Hematopoietic multipotent progenitor cell treated with erythropoietin and hydrocortisone succinate and interleukin-3 and kit ligand, for 8 days (in vitro differentiated cells): ENCODE results near the gene CIC.

Source experiments
- DNase-seq: peaks from one replicate; pipeline ENCODE4 v3.0.0-alpha.2; 2015

CIC gene

DNA sequence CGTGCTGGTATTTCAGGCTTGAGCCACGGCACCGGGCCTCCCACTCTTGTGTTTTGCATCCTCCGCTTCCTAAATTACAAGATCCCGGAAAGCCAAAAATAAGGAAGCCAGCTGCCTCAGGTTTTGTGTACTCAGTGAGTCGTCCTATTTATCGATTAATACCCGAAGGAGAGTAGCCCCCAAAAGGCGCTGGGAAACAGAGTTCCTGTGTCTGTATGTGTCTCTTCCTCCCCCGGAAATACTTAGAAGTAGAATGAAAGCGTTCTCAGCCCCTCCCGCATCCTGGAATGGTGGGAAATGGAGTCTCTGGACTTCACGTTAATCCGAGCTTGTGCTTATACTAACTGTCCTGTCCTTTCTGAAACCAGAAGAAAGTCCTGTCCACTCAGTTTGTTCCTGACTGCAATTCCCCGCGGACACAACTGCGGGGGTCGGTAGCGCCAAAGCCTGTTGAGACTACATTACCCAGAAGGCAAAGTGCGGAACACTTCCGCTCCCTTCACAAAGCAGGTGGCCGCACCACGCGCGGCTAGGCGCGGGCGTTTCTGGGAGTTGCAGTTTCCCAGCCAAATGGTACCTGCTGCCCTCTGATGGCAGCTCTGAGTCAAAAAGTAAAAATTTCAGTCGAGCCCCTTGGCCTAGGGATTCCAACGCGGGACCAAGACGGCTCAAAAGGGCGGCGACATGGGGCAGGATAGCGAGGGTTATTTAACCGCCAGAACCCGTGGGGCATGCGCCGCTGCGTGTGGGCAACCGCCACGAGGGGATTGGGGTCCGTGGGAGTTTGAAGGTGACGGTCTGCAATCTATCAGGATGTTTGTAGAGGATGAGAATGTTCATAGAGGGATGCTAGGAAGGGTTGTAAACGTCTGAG is 24.5 kb upstream of the CIC start:
- DNase-seq: peak; percentile 97

DNA sequence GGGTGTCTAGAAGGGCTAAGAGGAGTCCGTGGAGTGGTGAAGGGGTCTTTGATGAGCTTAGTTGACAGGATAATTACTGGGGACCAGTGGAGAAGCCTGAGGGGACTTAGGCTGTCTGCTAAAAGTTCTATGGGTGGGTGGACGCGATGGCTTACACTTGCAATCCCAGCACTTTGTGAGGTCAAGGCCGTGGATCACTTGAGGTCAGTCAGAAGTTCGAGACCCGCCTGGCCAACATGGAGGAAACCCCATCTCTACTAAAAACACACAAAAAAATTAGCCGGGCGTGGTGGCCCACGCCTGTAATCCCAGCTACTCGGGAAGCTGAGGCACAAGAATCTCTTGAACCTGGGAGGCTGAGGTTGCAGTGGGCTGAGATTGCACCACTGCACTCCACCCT is 23.8 kb upstream of the CIC start:
- no peak for DNase-seq

DNA sequence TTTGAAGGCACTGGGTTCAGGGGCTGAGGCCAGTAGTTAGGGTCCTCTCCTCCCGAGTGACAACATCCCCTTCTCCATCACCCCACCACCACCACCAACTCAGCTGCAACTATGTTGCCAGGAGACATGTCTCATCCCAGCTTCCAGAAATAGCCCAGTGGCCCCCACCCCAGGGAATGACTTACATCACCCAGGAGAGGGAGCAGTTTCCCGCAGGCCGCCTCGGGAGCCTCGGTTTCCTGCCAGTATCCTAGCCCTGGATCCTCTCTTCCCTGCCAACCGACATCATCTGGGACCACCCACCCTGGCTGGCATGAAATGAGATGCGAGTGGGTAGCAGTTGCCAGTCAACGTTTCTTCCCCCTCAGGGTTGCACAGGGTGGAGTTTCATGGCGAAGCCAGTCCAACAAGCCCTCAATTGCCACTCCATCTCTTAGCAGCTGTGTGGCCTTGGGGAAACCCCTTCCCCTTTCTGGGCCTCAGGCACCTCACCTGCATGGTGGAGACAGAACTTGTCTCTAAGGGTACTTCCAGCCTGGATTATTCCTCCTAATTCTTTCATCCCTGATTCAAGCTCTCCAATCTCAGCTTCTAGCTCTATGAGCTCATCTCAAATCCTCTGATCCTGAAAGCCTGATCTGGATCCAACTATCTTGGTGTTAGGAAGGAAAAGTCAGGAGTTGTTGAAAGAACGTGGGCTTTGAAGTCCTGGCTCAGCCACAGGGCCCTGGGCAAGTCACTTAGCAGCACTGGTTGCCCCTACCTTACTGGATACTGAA is 22.7 kb upstream of the CIC start:
- DNase-seq: no peak

DNA sequence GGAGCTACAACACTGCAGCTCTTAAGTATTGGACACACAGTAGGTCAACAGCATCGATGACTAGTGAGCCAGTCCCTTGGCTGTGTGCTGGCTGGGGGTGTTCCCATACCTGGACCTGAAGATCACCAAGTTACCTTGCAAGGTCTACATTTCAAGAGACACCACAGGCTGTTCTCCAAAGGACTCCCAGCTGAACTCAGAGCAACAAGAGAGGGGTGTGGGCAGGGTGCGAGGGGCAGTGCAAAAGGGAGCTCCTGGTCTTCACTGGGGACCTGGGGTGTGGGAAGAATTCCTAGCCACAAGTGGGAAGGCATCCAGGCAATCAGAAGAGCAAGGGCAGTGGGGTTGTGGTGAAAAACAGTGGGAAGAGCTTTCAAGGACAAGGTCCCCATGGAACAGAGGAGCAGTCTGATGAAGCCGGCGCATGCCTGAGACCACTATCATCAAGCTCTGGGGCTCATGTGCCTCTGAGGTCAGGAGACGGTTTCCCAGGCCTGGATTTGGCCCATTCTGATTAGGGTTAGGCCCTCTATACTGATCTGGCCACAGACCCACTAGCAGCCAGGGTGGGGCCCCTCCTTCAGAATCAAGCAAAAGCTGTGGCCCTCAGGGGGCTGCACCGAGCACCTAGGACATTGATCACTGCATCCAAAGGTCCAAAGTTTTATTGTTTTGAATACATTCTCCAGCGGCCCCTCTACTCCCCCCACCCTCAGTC is 22.0 kb upstream of the CIC start:
- peak; percentile 67 for DNase-seq

DNA sequence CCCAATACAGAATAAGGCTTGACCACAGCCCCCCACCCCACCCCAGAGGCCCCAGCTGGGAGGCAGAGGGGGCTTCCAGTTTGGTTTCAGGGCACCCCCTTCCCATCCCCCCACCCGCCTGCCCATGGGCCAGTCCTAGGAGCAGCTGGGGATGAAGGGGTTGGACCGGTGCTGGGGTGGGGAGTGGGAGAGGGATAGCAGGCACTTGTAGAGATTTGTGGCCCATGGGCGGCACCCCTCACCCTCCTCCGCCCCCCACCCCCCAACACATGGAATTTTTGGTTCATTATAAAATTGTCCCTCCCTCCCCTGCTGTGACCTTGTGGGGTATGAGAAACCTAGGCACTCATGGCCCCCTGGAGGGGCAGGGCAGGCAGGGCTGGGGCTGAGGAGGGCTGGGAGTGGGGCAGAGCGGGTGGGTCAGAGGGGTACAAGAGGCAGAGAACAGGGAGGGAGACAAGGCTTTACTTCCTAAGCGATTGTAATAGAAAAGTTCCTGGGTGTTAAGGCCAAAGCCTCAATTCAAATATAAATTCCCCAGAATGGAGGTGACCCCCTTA is 21.3 kb upstream of the CIC start:
- DNase-seq: no peak

DNA sequence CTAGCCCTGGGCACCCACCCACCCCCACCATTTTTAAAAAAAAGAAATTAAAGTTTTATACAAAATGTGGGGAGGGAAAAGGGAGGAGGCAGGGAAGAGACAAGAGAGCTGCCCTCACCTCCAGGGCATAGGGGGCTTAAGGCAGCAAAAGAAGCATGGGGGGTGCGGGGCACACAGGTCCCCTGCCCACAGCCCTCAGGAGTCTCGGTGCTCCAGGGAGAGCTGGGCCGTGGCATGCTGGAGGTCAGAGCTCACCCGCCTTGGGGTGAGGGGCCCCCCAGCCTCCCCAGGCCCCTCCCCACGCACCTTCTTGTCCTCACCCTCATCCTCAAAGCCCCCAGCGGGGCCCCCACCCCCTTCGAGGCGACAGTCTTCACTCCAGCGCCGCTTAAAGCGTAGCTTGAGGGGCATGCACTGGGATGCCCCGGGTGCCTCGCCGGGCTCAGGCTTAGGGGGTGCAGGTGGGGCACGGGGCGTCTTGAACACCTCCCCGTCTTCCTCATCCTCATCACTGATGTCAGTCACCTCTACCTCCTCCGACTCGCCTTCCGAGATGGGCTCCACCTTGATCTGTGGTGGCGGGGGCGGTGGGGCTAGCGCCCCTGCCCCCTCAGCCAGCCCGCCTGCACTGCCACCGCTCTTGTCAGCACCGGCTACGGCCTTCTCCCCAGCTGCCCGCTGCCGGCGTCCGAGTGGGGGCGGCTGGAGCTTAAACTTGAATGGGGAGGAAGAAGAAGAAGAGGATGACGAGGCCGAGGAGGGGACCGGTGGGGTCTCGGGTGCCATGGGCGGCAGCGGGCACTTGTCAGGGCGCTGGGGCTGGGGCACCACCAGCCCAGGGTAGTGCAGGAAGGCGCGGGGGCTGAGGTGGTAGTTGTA is 20.5 kb upstream of the CIC start:
- DNase-seq: no peak

DNA sequence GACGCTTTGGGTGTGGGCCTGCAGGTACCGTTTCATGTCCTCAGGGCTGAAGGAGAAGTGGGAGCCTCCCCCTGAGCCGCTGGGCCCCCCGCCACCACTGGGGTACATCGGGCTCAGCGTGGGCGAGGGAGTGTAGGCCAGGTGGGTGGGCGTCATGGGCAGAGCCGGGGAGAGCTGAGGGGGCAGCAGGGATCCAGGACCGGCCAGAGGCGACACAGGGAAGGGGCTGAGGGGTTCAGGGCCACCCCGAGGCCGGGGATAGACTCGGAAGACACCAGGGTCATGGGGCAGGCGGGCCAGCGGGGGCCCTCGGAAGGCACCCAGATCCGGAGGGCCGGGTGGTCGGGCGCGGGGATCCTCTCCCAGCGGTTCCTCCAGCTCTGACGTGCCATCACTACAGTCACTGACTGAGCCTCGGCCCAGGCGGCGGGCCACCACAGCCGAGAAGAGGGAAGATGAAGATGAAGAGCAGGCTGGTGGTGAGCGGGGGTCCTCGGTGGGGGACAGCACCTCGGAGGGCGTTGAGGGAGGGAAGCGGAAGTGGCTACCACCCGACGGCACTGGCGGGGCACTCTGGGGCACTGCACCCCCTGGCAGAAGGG is 19.8 kb upstream of the CIC start:
- DNase-seq: no peak

DNA sequence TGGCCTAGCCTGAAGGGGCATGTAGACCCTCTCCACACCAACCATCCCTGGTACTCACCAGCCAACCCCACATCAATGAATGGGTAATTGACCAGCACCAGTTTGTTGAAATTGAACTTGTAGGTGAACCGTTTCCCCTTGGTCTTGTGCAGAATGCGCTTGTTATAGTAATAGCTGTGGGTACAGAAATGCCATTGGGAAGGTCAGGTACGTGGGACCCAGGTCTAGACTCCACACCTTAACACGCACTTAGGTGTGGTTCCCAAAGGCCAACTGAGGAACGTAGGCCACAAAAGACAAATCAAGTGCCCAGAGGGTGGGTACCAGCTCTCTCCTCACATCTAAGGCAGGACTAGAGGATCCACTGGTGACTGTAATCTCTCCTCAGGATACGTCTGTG is 19.3 kb upstream of the CIC start:
- no peak for DNase-seq

DNA sequence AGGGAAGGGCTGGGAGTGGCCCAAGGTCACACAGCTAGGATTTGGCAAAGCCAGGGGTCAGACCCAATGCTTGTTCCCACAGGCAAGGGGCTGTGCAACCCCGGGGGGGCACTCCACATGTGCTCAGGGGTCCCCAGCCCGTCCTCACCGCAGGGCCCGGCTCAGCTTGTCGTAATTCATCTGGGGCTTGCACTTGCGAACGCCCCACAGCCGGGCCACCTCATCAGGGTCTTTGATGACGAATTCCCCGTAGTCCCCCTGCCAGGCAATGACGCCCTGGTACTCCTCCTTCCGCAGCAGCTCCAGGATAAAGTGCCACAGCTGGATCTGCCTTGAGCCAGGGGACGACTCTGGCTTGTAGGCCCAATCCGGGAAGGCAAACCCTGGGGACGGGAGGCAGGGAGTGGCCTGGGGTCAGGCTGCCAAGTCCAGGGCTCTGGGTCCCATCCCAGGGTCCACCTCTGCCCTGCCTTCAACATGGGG is 18.8 kb upstream of the CIC start:
- no peak for DNase-seq

DNA sequence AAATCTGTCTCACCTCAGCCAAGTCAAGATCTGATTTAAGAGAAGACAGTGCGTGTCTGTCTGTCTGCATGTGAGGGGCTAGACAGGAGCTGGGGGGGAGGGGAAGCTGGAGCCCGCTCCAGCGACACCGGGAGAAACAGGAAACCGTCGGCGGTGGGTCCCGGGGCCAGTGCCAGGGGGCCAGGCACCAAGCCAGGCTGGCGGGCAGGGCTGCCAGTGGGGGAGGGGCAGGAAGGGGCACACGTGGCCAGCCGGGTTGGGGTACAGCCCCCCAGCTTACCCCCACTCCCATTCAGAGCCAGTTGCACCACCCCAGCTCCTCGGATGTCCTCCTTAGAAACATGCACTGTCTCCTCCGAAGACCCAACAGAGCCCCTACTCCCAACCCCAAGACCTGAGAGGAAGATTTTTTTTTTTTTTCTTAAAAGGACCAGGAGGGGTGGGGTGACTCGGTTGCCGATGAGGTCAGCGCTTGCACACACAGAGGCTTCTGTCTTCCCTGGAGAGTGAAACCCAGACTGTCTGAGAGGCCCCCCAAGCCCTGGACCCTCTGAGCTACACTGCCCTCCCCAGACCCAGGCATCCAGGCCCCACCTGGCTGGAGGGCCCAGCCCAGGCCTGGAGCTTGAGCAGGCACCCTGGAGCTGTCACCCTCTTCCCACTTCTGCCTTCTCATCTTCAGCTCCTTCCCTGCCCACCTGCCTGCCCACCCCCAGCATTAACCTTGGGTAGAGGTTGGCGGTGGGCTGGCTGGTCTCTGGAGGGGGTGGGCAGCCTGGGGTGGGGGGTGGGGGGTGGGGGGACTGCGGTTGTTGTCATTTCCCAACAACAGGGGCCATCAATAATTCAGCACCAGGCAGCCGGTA is 18.2 kb upstream of the CIC start:
- peak; percentile 39 for DNase-seq

DNA sequence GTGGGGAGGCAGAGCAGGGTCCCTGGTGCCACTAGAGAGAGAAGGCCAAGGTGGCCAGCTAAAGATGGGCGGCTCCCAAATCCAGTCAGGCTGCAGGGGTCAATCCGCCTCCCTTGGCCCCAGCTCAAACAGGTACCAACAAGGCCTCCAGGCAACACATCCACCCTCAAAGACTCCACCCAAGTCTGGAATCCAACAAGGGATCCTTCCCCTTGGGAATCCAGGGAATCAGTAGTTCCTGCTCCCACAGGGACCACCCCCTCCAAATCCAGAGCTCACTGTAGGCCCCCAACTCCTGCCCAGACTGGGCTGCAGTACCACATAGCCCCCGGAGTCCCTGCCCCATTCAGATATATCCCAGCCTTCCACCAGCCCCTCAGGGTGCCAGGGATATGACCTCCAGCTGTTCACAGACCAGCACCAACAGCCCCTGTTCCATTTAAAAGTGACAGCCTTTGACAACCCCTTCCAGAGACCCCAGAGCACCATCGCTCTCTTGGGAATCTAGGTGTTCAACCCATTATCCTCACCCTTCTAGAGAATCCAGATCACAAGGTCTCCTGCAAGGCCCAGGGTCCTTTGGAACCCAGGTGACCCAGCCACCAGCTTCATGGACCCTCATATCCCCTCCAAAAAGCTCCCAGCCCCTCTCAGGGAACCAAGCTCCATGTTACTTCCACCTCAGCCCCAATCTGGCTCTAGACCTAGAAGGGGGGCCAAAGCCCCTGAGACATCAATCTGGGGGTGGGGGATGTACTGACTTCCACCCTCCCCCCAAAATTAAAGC is 17.3 kb upstream of the CIC start:
- no peak for DNase-seq

DNA sequence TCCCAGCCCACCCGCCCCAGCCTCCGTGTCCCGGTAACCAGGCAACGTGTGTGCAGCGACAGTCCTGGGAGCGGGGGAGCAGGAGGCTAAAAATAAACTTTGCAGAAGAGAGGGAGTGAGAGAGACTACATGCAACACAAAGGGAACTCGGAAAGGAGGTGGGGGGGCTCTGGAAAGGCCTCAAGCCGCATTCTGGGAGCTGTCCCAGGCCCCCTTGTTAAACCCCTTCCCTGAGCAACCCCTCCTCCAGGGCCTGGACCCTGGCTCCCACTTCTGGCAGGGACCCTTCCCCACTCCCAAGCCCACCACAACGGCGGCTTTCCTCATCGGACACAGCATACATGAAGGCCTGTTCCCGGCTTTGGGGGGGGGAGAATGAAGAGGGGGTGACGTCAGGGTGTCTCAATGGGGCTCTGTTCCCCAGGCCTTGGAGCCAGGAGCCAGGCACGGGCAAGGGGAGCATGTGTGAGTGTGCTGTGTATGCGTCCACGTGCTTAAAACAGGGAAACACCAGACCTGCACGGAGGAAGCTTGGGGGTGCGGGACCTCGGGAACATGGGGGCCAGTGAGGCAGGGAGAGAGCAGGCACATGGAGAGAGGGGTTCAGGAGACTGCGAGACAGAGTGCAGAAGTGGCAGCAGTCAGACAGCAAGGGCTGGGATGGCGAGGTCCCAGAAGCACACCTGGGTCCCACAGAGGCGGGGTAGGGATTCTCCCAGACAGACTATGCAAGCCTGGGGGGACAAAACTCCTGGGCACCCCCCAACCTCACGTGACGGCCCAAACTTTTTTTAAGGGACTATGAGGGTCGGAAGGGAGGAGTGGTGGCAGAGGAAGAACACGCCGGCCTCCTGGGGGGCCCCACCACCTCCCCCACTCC is 16.4 kb upstream of the CIC start:
- peak; percentile 43 for DNase-seq

DNA sequence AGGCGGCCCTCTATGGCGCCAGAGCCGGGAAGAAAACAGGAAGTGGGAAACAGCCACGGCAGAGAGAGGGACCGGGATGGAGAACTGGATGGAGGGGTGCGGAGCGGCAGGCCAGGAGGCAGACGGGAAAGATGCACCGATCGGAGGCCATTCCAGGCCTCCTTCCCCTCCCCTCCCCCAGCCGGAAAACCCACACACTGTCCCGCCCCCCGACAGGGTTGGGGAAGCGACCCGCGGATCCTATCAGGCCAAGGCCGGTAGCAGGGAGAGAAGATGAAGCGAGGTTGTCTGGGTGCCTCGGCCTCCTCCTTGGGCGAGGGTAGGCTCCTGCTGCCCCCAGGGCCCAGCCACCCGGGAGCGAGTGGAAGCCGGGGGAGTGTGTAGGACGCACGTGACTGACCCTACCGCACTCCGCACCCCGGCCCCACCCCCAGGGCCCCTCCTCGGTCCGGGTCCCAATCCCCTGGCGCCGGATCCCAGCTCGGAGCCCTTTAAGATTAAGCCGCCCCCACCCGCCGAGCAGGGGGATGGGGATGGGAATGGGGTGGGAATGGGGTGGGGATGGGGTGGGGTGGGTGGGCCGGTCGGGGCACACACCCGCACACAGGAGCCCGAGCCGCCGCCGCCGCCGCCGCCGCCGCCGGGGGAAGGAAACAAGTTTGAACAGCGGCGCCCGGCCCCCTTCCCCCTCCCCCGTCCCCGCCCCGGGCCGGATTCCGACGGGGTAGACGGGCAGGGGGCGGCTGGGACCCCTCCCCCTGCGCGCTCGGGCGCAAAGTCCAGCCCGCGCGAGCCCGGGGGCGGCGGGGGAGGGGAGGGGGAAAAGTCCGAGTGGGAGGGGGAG is 15.6 kb upstream of the CIC start:
- DNase-seq: peak; percentile 63

DNA sequence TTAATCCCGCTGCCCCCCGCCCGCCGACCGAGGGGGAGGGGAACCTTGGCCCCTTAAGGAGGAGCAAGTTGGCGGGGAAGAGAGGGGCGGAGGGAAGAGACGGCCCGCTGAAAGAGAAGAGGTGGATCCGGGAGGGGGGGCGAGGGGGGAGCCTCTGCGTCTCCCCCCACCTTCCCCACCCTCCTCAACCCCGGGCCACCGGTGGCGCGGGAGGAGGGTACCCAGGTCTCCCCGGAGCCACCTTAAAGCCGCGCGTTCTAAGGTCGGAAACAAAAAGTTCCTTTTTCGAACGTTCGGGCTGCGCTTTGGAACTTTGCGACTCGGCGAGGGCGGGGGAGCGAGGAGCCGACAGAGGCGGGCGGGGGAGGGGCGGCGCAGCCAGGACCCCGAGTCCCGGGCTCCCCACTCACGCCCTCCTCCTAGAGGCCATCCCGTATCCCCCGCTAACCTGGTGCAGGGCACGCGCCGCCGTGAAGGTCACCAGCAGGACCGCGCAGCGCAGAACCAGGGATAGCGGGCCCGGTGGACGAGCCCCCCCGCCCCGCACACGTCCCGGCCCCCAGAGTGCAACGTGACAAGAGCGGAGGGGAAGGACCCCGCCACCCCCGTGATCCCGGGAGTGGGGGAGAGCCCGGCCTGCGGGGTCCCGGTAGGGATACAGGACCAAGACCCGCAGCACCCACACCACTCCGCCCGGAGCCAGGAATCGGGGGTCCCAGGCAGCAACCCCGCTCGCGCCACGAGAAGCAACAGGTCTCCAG is 14.8 kb upstream of the CIC start:
- peak; percentile 70 for DNase-seq

DNA sequence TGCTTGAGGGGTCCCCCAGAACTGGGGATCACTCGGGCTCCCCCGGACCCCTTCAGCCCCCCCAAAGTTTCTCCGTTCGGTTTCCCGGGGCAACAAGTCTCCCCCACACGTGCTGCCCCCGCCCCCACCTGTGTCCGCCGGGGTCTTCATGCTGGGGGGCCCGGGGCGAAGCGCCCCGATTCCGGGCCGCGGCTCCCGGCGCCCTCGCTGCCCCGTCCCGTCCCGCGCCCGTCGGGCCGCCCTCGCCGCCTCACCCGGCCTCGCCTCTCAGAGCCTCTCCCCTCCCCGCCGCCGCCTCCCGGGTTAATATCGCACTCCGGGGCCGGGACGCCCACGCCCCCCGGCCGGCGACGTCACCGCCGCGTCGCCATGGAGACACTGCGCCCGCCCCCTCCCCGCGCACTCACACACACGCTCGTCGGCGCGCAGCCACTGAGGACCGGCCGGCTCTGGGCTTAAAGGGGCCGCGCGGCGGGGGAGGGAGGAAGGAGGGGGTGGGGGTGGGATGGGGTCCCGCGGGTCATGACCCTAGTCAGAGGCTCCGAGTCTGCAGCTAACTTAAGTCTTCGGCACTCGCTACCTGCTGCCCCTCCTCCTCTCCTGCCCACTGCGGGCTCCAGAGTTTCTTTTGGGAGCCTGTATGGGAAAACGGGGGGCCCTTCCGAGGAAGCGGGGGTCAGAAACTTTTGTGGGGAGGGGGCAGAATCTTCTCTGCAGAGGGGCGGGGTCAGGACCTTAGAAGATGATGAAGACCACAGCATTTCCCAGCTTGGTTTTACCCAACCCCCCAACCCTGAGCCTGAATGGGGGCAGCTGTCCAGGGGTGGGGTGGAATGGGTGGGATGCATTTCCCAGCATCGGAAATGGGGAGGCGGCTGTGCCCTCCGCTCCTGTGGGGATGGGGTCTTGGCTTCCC is 13.9 kb upstream of the CIC start, which contains the start of gene ERF:
ERF (minus strand) TSS at position 279 of the 916 bp plus-strand sequence; CDS start at position 150, 129 bp downstream.
- DNase-seq: peak; percentile 88
